H1 (cell line): ENCODE data around the gene TDP1. TPM values are rescaled to one million over a fixed set of nuclear protein-coding genes. Genes with fewer than 3 reads are reported as not detected.

ENCODE experiments used
- ASH2L ChIP-seq: fragments of 200-600, 300-600 bp; sonication (generic); IDR thresholded peaks from one replicate; pipeline ENCODE4 v1.7.1; 2017; ENCODE audit warnings: low read length
- CBX5 ChIP-seq: fragments of 300-800, 300-1000 bp; sonication (generic); IDR thresholded peaks from 2 replicates; pipeline ENCODE4 v1.7.1; 2016; ENCODE audit warnings: antibody characterized with exemption, low read length, low read depth
- HDAC6 ChIP-seq: IDR thresholded peaks from one replicate; pipeline ENCODE4 v1.7.1; 2012; ENCODE audit warnings: low read depth, mild to moderate bottlenecking, inconsistent platforms, low read length, moderate library complexity
- JUN ChIP-seq: IDR thresholded peaks from 2 replicates; pipeline ENCODE4 v1.6.1; 2011; ENCODE audit warnings: low read depth, mild to moderate bottlenecking, improper control_type of control experiment, low read length
- RAD21 ChIP-seq, 2 experiments: IDR thresholded peaks in 1 of 2; conservative IDR thresholded peaks in 1 of 2; 2 replicates each; pipeline ENCODE4 v1.6.1; 2011; ENCODE audit warnings: low read depth in 2 of 2, low read length in 2 of 2, improper control_type of control experiment in 1 of 2, inconsistent platforms in 1 of 2, mild to moderate bottlenecking in 1 of 2, moderate library complexity in 1 of 2
- YY1 ChIP-seq: IDR thresholded peaks from 2 replicates; pipeline ENCODE4 v1.6.1; 2011; ENCODE audit warnings: low read depth, mild to moderate bottlenecking, low read length
- polyA plus RNA-seq, 7 experiments: library from polyadenylated mRNA; depleted of rRNA in 3 of 7; stranded (reverse) in 5 of 7; unstranded in 2 of 7; fragments of >200 nt in 5 of 7; fragments of 200-250 nt in 2 of 7; gene quantifications; 1 replicate in 5 of 7; 2 replicates in 1 of 7; 4 replicates in 1 of 7; pipeline versions ENCODE4 v1.2.1 to v1.2.3, GENCODE V29; 2011 to 2013; ENCODE audit warnings: missing spikeins in 2 of 7, mixed read lengths in 2 of 7
- total RNA-seq: library from RNA; stranded (reverse); fragmentation: NEBNext Ultra II Directional; extraction: Animal tissue kit (Norgen Biotek cat#: 25700); gene quantifications from 2 replicates; pipeline ENCODE4 v1.2.1, GENCODE V29; 2021

TDP1 gene
- total and polyA plus RNA-seq, 2 of the 8 experiments (the other 6 are each of a cell fraction or from before 2014, with no cell fraction given), result 32.2 to 69.9 TPM

GRCh38 chr14:90019824-90020523 is 64.2 kb downstream of the TDP1 start (continued):
- TF ChIP-seq JUN, result no peak
- TF ChIP-seq RAD21 (IDR thresholded peaks at IDR 0.05 in 1 of 2, conservative IDR thresholded peaks at IDR 0.05 in 1 of 2; ENCODE audit: low read depth in 2 of 2, low read length in 2 of 2), result no peak
- no peak for TF ChIP-seq YY1
- no peak for TF ChIP-seq ASH2L
- TF ChIP-seq CBX5, result no peak
- no peak for TF ChIP-seq HDAC6
